DOHH2 (cell line): ENCODE data around the gene OR5P2.
A peak's percentile ranks its signal among the peaks of the same experiment; 100 is the strongest.

Source experiments
- H3F3A ChIP-seq: fragments of 200-600 bp; sonication (generic), shearing (Covaris generic); 2 replicates; pipeline ENCODE4 v1.6.0; 2016; ENCODE audit warnings: antibody characterized with exemption, mild to moderate bottlenecking; ENCODE audit not compliant: control insufficient read depth, insufficient read depth
- H3K27ac ChIP-seq: fragments of 200-600 bp; sonication (generic); 2 replicates; pipeline ENCODE4 v1.5.1; 2014; ENCODE audit warnings: low read depth, mild to moderate bottlenecking, low read length, moderate library complexity
- H3K27me3 ChIP-seq: fragments of 200-600 bp; sonication (generic); 2 replicates; pipeline ENCODE4 v1.6.1; 2014; ENCODE audit warnings: mild to moderate bottlenecking, low read length, mixed read lengths; ENCODE audit not compliant: control insufficient read depth
- H3K36me3 ChIP-seq: fragments of 200-600 bp; sonication (generic); 2 replicates; pipeline ENCODE4 v1.6.1; 2014; ENCODE audit warnings: mild to moderate bottlenecking, low read length, moderate library complexity, mixed read lengths; ENCODE audit not compliant: control insufficient read depth
- H3K4me1 ChIP-seq: fragments of 200-600 bp; sonication (generic); 2 replicates; pipeline ENCODE4 v1.6.1; 2014; ENCODE audit warnings: mild to moderate bottlenecking, low read length, mixed read lengths; ENCODE audit not compliant: control insufficient read depth
- H3K4me2 ChIP-seq: fragments of 200-600 bp; sonication (generic); 2 replicates; pipeline ENCODE4 v1.6.0; 2014; ENCODE audit warnings: mild to moderate bottlenecking, low read length, moderate library complexity
- H3K4me3 ChIP-seq: fragments of 200-600 bp; sonication (generic); 2 replicates; pipeline ENCODE4 v1.5.1; 2014; ENCODE audit warnings: mild to moderate bottlenecking, low read length, mixed read lengths
- H3K79me2 ChIP-seq: fragments of 200-600 bp; sonication (generic); 2 replicates; pipeline ENCODE4 v1.6.1; 2014; ENCODE audit warnings: mild to moderate bottlenecking, low read length, mixed read lengths; ENCODE audit not compliant: control insufficient read depth
- H3K9me2 ChIP-seq: fragments of 200-600 bp; sonication (generic); replicated peaks from 2 replicates; pipeline ENCODE4 v1.6.1; 2014; ENCODE audit warnings: mild to moderate bottlenecking, low read length, mixed read lengths; ENCODE audit not compliant: control insufficient read depth
- H3K9me3 ChIP-seq: fragments of 200-600 bp; sonication (generic); 2 replicates; pipeline ENCODE4 v1.6.1; 2014; ENCODE audit warnings: antibody characterized with exemption, low read length, mixed read lengths; ENCODE audit not compliant: control insufficient read depth, insufficient read depth
- H4K20me1 ChIP-seq: fragments of 200-600 bp; sonication (generic); 2 replicates; pipeline ENCODE4 v1.6.0; 2014; ENCODE audit warnings: low read depth, mild to moderate bottlenecking, antibody characterized with exemption, low read length, moderate library complexity; ENCODE audit not compliant: control insufficient read depth, insufficient read depth
- CTCF ChIP-seq: fragments of 200-600 bp; sonication (generic); IDR thresholded peaks from one replicate; pipeline ENCODE4 v1.5.1; 2014; ENCODE audit warnings: antibody characterized with exemption, mild to moderate bottlenecking, low read depth, low read length; ENCODE audit not compliant: poor library complexity, severe bottlenecking
- EZH2phosphoT487 ChIP-seq: fragments of 200-600 bp; sonication (generic); IDR thresholded peaks from 2 replicates; pipeline ENCODE4 v1.6.1; 2017; ENCODE audit warnings: borderline replicate concordance, mild to moderate bottlenecking, antibody characterized with exemption, low read length, moderate library complexity, mixed read lengths

OR5P2 gene

GRCh38 chr11:7844521-7844920, 47.8 kb upstream of the OR5P2 start:
- Histone ChIP-seq H3K79me2 (no peaks in the 10 kb centered on the region), H3K27me3 (no peaks in the 10 kb centered on the region), H3F3A (no peaks in the 10 kb centered on the region), H3K36me3 (no peaks in the 10 kb centered on the region), H4K20me1 (no peaks in the 10 kb centered on the region), H3K4me1 (peaks cover 13% of the 10 kb centered on the region), H3K9me3 (no peaks in the 10 kb centered on the region), H3K4me3 (peak overlapping the region; percentile 36; the same call in 1 of the 2 replicates), H3K27ac (peak overlapping the region; percentile 23; the same call in 1 of the 2 replicates), H3K4me2 (peak overlapping the region; percentile 57), H3K9me2 (no peaks in the 10 kb centered on the region)
- TF ChIP-seq CTCF: no peak
- no peak for TF ChIP-seq EZH2phosphoT487

- TF ChIP-seq EZH2phosphoT487 (no peak), CTCF (no peak)
- Histone ChIP-seq H3K36me3 (no peaks in the 10 kb centered on the region), H3K9me2 (no peaks in the 10 kb centered on the region), H3K79me2 (no peaks in the 10 kb centered on the region), H4K20me1 (no peaks in the 10 kb centered on the region), H3F3A (no peaks in the 10 kb centered on the region), H3K4me1 (peaks cover 13% of the 10 kb centered on the region), H3K4me2 (no peak overlapping the region), H3K4me3 (no peak overlapping the region), H3K9me3 (no peaks in the 10 kb centered on the region), H3K27me3 (no peaks in the 10 kb centered on the region), H3K27ac (no peak overlapping the region)
These were observed 43.8 kb upstream of the OR5P2 start for GRCh38 chr11:7840578-7840977.

GRCh38 chr11:7833527-7833926, 36.8 kb upstream of the OR5P2 start:
- Histone ChIP-seq H3K4me1 (no peaks in the 10 kb centered on the region), H3K27ac (no peak overlapping the region), H4K20me1 (no peaks in the 10 kb centered on the region), H3K27me3 (no peaks in the 10 kb centered on the region), H3K9me3 (no peaks in the 10 kb centered on the region), H3K4me2 (no peak overlapping the region), H3K79me2 (no peaks in the 10 kb centered on the region), H3K36me3 (no peaks in the 10 kb centered on the region), H3K4me3 (no peak overlapping the region), H3F3A (no peaks in the 10 kb centered on the region), H3K9me2 (no peaks in the 10 kb centered on the region)
- TF ChIP-seq EZH2phosphoT487 (no peak), CTCF (no peak)

- Histone ChIP-seq H3K79me2 (no peaks in the 10 kb centered on the region), H3K4me3 (no peak within 1 kb of the TSS), H3K9me2 (no peaks in the 10 kb centered on the region), H3F3A (no peaks in the 10 kb centered on the region), H4K20me1 (no peaks in the 10 kb centered on the region), H3K36me3 (no peaks in the 10 kb centered on the region), H3K4me1 (no peaks in the 10 kb centered on the region), H3K9me3 (no peaks in the 10 kb centered on the region), H3K27me3 (no peaks in the 10 kb centered on the region), H3K27ac (no peak within 1 kb of the TSS), H3K4me2 (no peak within 1 kb of the TSS)
- no peak for TF ChIP-seq EZH2phosphoT487
These were observed 34.0 kb upstream of the OR5P2 start, which contains the start of gene OR5P3 for GRCh38 chr11:7830740-7831139. TSS of gene OR5P3 (minus strand) at chr11:7830840.
